Cerebellar nuclear complex (tissue), 1 donor: Measurements from ENCODE around the gene CAMK2G.
A peak's percentile ranks its signal among the peaks of the same experiment; 100 is the strongest.

ENCODE experiments used
- DNase-seq, 2 experiments: peaks; one replicate each; lab custom pipeline; 2025; lab: John Stamatoyannopoulos, UW

The CAMK2G gene

GRCh38 chr10:73771722-73772280, 102.6 kb downstream of the CAMK2G start:
- peak in 1 of 2 experiments; percentile 52 for DNase-seq

GRCh38 chr10:73769396-73769795, 105.0 kb downstream of the CAMK2G start:
- DNase-seq, result no peak

- no peak for DNase-seq
Observed at GRCh38 chr10:73768881-73769280, 105.5 kb downstream of the CAMK2G start.

GRCh38 chr10:73765066-73765465, 109.3 kb downstream of the CAMK2G start:
- no peak for DNase-seq

GRCh38 chr10:73763343-73763742, 111.0 kb downstream of the CAMK2G start:
- DNase-seq, result no peak

GRCh38 chr10:73762915-73763314, 111.4 kb downstream of the CAMK2G start:
- no peak for DNase-seq
